K562 (cell line): ENCODE results near the gene TP53I13. TPM values are rescaled to one million over a fixed set of nuclear protein-coding genes. Genes with fewer than 3 reads are reported as not detected.

ENCODE experiments used
- ATAC-seq: fragments of 200-7000 bp; cut with Tn5 transposase; 3 replicates; pipeline ENCODE4 v1.9.1; 2020; ENCODE audit warnings: moderate library complexity
- BruUV-seq: library from RNA; stranded (reverse); fragments of 400-500 nt; replicated peaks from 2 replicates; lab custom pipeline; 2021; lab: Mats Ljungman, UMichigan
- CTCF ChIA-PET: fragments of 300-600 bp; formaldehyde crosslinking; extraction: SDS; loops from one replicate; lab custom pipeline; 2021; ENCODE audit warnings: low intra/inter-chr PET ratio; lab: Yijun Ruan, JAX
- POLR2A ChIA-PET: fragments of 300-600, 350-650 bp; sonication (Branson Sonifier 250); formaldehyde crosslinking; extraction: SDS; loops from one replicate; lab custom pipeline; 2021; ENCODE audit warnings: antibody characterized with exemption, inconsistent platforms; lab: Yijun Ruan, JAX
- DNase-seq, 4 experiments: peaks; one replicate each; pipeline versions ENCODE4 v3.0.0 to v3.0.0-alpha.2; 2011 to 2018; ENCODE audit warnings: low spot score in 3 of 4, mixed read lengths in 3 of 4; ENCODE audit errors: extremely low read depth in 1 of 4
- FAIRE-seq: peaks from 2 replicates; lab custom pipeline; 2011; peaks lifted over from hg19 to GRCh38; lab: Jason Lieb, UNC
- H2AFZ ChIP-seq: 2 replicates; pipeline ENCODE4 v1.6.0; 2011; ENCODE audit warnings: low read depth, low read length, control low read depth, inconsistent platforms
- H3K27ac ChIP-seq: fragments of 200-600 bp; 3 replicates; pipeline ENCODE4 v1.8.0; 2011; ENCODE audit warnings: low read depth, mild to moderate bottlenecking, control low read depth, inconsistent platforms, low read length, moderate library complexity, mixed read lengths; ENCODE audit errors: extremely low read depth
- H3K27me3 ChIP-seq, 2 experiments: fragments of 300-600 bp in 1 of 2; 2 replicates in 1 of 2; 3 replicates in 1 of 2; pipeline versions ENCODE4 v1.6.0 to v1.8.0; 2011; ENCODE audit warnings: inconsistent platforms in 2 of 2, low read length in 2 of 2, mild to moderate bottlenecking in 1 of 2, mixed read lengths in 1 of 2, moderate library complexity in 1 of 2; ENCODE audit not compliant: control insufficient read depth in 2 of 2, insufficient read depth in 2 of 2
- H3K36me3 ChIP-seq: fragments of 300-600 bp; 3 replicates; pipeline ENCODE4 v1.8.0; 2011; ENCODE audit warnings: mild to moderate bottlenecking, low read length, inconsistent platforms; ENCODE audit not compliant: control insufficient read depth, insufficient read depth
- H3K4me1 ChIP-seq, 2 experiments: fragments of 200-600 bp in 1 of 2; replicated peaks in 1 of 2; 2 replicates in 1 of 2; 3 replicates in 1 of 2; pipeline versions ENCODE4 v1.5.1 to v1.8.0; 2011; ENCODE audit warnings: inconsistent platforms in 2 of 2, low read length in 2 of 2, mild to moderate bottlenecking in 1 of 2, mixed read lengths in 1 of 2, moderate library complexity in 1 of 2; ENCODE audit not compliant: control insufficient read depth in 2 of 2, insufficient read depth in 2 of 2
- H3K4me2 ChIP-seq: 2 replicates; pipeline ENCODE4 v1.6.1; 2011; ENCODE audit warnings: low read length, control low read depth, inconsistent platforms, mixed read lengths; ENCODE audit not compliant: insufficient read depth
- H3K4me3 ChIP-seq: fragments of 200-600 bp; sonication (generic), shearing (Covaris generic); 2 replicates; pipeline ENCODE4 v1.5.1; 2016; ENCODE audit warnings: control low read depth, inconsistent platforms
- H3K79me2 ChIP-seq: fragments of 200-600 bp; 3 replicates; pipeline ENCODE4 v1.8.0; 2011; ENCODE audit warnings: low read length, inconsistent platforms; ENCODE audit not compliant: control insufficient read depth, insufficient read depth
- H3K9ac ChIP-seq, 2 experiments: 2 replicates each; pipeline versions ENCODE4 v1.6.0 to v1.6.1; 2011; ENCODE audit warnings: low read depth in 2 of 2, low read length in 2 of 2, control low read depth in 1 of 2, inconsistent platforms in 1 of 2, mild to moderate bottlenecking in 1 of 2, mixed read lengths in 1 of 2; ENCODE audit not compliant: insufficient read depth in 1 of 2
- H3K9me1 ChIP-seq: one replicate; pipeline ENCODE4 v1.6.0; 2011; ENCODE audit warnings: inconsistent platforms, mild to moderate bottlenecking, low read length, moderate library complexity; ENCODE audit not compliant: control insufficient read depth, insufficient read depth
- H3K9me3 ChIP-seq: replicated peaks from 2 replicates; pipeline ENCODE4 v1.5.1; 2011; ENCODE audit warnings: low read depth, low read length, inconsistent platforms; ENCODE audit not compliant: control insufficient read depth, insufficient read depth
- H4K20me1 ChIP-seq: replicated peaks from 2 replicates; pipeline ENCODE4 v1.6.1; 2011; ENCODE audit warnings: low read length, inconsistent platforms, mixed read lengths; ENCODE audit not compliant: control insufficient read depth, insufficient read depth
- CREM ChIP-seq: IDR thresholded peaks from 2 replicates; pipeline ENCODE4 v1.6.1; 2014; ENCODE audit warnings: antibody characterized with exemption, low read depth
- CTBP1 ChIP-seq: fragments of 450-650 bp; IDR thresholded peaks from 2 replicates; pipeline ENCODE4 v1.6.1; 2016; ENCODE audit warnings: borderline replicate concordance
- CXXC5 ChIP-seq: fragments of 250-450 bp; sonication (Bioruptor Pico); IDR thresholded peaks from 2 replicates; pipeline ENCODE4 v1.8.0; 2022; ENCODE audit warnings: inconsistent platforms, mild to moderate bottlenecking, moderate library complexity
- GABPA ChIP-seq: fragments of 200-800 bp; sonication (Bioruptor generic); conservative IDR thresholded peaks from 2 replicates; pipeline ENCODE4 v1.6.1; 2016; ENCODE audit warnings: low read depth, missing genetic modification characterization, missing compliant biosample characterization
- KDM5B ChIP-seq: fragments of 200-600 bp; sonication (generic); IDR thresholded peaks from 2 replicates; pipeline ENCODE4 v1.6.1; 2012; ENCODE audit warnings: low read depth, mild to moderate bottlenecking, moderate library complexity, low read length, control low read depth, inconsistent platforms; ENCODE audit not compliant: insufficient replicate concordance
- KHSRP ChIP-seq: fragments of 450-650 bp; IDR thresholded peaks from 2 replicates; pipeline ENCODE4 v1.6.1; 2017
- MBD2 ChIP-seq: sonication (generic); IDR thresholded peaks from 2 replicates; pipeline ENCODE4 v1.6.1; 2016; ENCODE audit warnings: low read depth, borderline replicate concordance
- MECOM ChIP-seq: fragments of 250-450 bp; sonication (Bioruptor Pico); IDR thresholded peaks from 2 replicates; pipeline ENCODE4 v1.8.0; 2022; ENCODE audit warnings: inconsistent platforms
- MEF2D ChIP-seq: conservative IDR thresholded peaks from 2 replicates; pipeline ENCODE4 v1.6.1; 2016; ENCODE audit warnings: low read depth, missing genetic modification characterization, missing compliant biosample characterization
- NFRKB ChIP-seq: fragments of 450-650 bp; IDR thresholded peaks from 2 replicates; pipeline ENCODE4 v1.6.1; 2016; ENCODE audit warnings: low read depth
- PPARD ChIP-seq: fragments of 250-450 bp; sonication (Bioruptor Pico); IDR thresholded peaks from 2 replicates; pipeline ENCODE4 v1.8.0; 2022; ENCODE audit warnings: inconsistent platforms, mild to moderate bottlenecking, moderate library complexity
- TAF1 ChIP-seq: IDR thresholded peaks from 2 replicates; pipeline ENCODE4 v1.6.1; 2011; ENCODE audit warnings: mild to moderate bottlenecking, low read length, moderate library complexity; ENCODE audit not compliant: insufficient read depth, control insufficient read depth, severe bottlenecking; ENCODE audit errors: extremely low read depth
- ZBTB8A ChIP-seq: fragments of 450-650 bp; IDR thresholded peaks from 2 replicates; pipeline ENCODE4 v1.6.1; 2018; ENCODE audit warnings: mild to moderate bottlenecking, moderate library complexity; ENCODE audit not compliant: partially characterized antibody
- ZNF354B ChIP-seq: fragments of 250-450 bp; sonication (Bioruptor Pico); IDR thresholded peaks from 2 replicates; pipeline ENCODE4 v1.4.0; 2020
- ZNF589 ChIP-seq: fragments of 200-800 bp; sonication (Bioruptor generic); IDR thresholded peaks from 2 replicates; pipeline ENCODE4 v1.6.1; 2016; ENCODE audit warnings: low read depth, missing genetic modification characterization, missing compliant biosample characterization
- ZNF764 ChIP-seq: fragments of 250-450 bp; sonication (Bioruptor Pico); IDR thresholded peaks from 2 replicates; pipeline ENCODE4 v1.4.0; 2020; ENCODE audit warnings: low read depth, mild to moderate bottlenecking, moderate library complexity
- WGBS: fragments of 100-300 bp; shearing (Covaris generic); methylation state at CpG from one replicate; pipeline ENCODE4 v1.1.6; 2016; ENCODE audit warnings: low coverage, mixed read lengths; ENCODE audit not compliant: insufficient coverage; ENCODE audit errors: missing lambda C conversion rate; 5-methylcytosine and 5-hydroxymethylcytosine counted together
- in situ Hi-C: fragments of 300-500 bp; cut with MboI; formaldehyde crosslinking; loops from 4 replicates; pipeline ENCODE4 v1.15.0; 2018; ENCODE audit warnings: inconsistent platforms, mixed read lengths
- intact Hi-C: fragments of 100-400 bp; cut with micrococcal nuclease; formaldehyde crosslinking; loops from 2 replicates; pipeline ENCODE4 v1.14.2; 2022
- polyA plus RNA-seq, 8 experiments: library from polyadenylated mRNA; depleted of rRNA in 4 of 8; stranded (reverse) in 5 of 8; unstranded in 3 of 8; fragments of >200 nt; fragmentation: Nextera tagmentation in 2 of 8; fragmentation: Illumina TruSeq in 1 of 8; extraction: Ambion mirVana in 2 of 8; extraction: Trizol in 1 of 8; gene quantifications; 2 replicates each; pipeline versions ENCODE4 v1.2.1 to v1.2.3, GENCODE V29; 2011 to 2014; ENCODE audit warnings: inconsistent platforms in 1 of 8, missing spikeins in 1 of 8
- total RNA-seq, 7 experiments: library from RNA; depleted of rRNA in 6 of 7; stranded (reverse); fragments of >200 nt in 6 of 7; fragmentation: Illumina TruSeq in 2 of 7; extraction: Trizol in 2 of 7; gene quantifications; 2 replicates each; pipeline versions ENCODE4 v1.2.1 to v1.2.3, GENCODE V29; 2011 to 2021; ENCODE audit warnings: low replicate concordance in 1 of 7
- TF ChIP-seq, protein P1 (sequence below): fragments of 450-650 bp; IDR thresholded peaks from 2 replicates; pipeline ENCODE4 v1.6.1; 2016; ENCODE audit warnings: missing biosample characterization, missing genetic modification characterization
- TF ChIP-seq, protein P2 (sequence below): fragments of 200-800 bp; sonication (Bioruptor generic); IDR thresholded peaks from 2 replicates; pipeline ENCODE4 v1.6.1; 2017; ENCODE audit warnings: missing genetic modification characterization, missing compliant biosample characterization
- TF ChIP-seq, protein P3 (sequence below): fragments of 450-650 bp; formaldehyde crosslinking; IDR thresholded peaks from 2 replicates; pipeline ENCODE4 v1.4.0; 2020; ENCODE audit warnings: mild to moderate bottlenecking, moderate library complexity

The TP53I13 gene
- total and polyA plus RNA-seq, 9 of the 15 experiments (the other 6 are each of a cell fraction or from before 2014, with no cell fraction given), result 0.08 to 28.3 (median 9.1) TPM

DNA sequence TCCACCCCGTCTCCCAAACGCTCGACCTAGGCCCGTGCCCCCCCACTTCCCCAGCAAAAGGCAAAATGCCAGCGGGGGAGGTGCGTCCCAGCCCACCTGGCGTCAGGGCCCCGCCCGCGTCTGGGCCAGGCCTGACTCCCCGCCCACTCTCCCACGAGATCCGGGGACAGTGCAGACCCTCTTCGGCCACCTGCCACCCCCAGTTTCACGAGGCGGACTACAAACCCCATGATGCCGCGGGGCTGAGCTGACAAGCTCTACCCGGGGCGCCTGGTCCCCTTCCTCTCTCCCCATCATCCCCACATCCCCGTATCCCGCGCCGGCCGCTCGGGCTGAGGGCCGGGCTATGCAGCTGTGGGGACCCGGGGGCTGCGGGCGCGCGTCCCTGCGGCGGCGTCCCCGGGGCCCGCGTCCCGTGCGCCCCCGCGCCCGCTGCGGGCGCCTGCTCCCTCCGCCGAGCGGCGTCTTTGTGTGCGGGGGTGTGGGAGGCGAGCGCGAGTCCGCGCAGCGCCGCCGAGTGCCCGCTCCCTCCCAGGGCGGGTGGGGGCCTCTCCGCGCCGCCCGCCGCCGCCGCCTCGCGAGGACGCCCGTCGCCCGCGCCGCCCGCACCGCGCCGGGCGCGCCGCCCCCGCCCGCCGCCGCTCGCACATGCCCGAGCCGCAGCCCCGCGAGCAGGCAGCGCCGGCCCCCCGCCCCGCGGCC, 24.5 kb downstream of the TP53I13 start, which contains the start of gene ANKRD13B:
Gene ANKRD13B (plus strand): TSS at position 283 of the 702 bp plus-strand sequence. CDS start 490 bp downstream, outside the sequence.
- Histone ChIP-seq H3K4me3 (peak within 1 kb of the TSS; percentile 63), H3K4me1 (peaks cover 44 to 88% of the 10 kb centered on the region in 2 experiments), H3K4me2 (peak within 1 kb of the TSS; percentile 83), H3K27ac (peak within 1 kb of the TSS; percentile 47; the same call in 1 of the 3 replicates), H3K9me3 (no peaks in the 10 kb centered on the region), H3K79me2 (peaks cover 16% of the 10 kb centered on the region), H3K9me1 (peaks cover 4% of the 10 kb centered on the region), H3K27me3 (no peaks in the 10 kb centered on the region), H4K20me1 (peaks cover 12% of the 10 kb centered on the region), H2AFZ (peak within 1 kb of the TSS; percentile 95), H3K36me3 (no peaks in the 10 kb centered on the region), H3K9ac (peak within 1 kb of the TSS; percentile 32 to 91; a peak in 3 of 4 replicates)
- intact Hi-C loops (loop anchor here (2.0 to 5.0 kb wide), 2 partner anchors 201 to 222 kb away; partner anchors contain the start of gene TAOK1), in situ Hi-C loops (no loop called here)
- DNase-seq (peak; percentile 65 to 68 (median 66)), FAIRE-seq (no peak), ATAC-seq (peak; percentile 14)
- WGBS, result 1% methylated on average over 26 of the region's 96 CpGs
- BruUV-seq, result no TSS peak
- CTCF ChIA-PET, result interaction anchor here (0.6 to 2.3 kb wide), 5 partner anchors 223 to 469 kb away, joined by 3 to 19 read pairs (median 3); no protein-coding TSS in a partner anchor
- POLR2A ChIA-PET, result interaction anchor here (0.9 kb wide), 1 partner anchor 56 kb away, joined by 3 read pairs; no protein-coding TSS in a partner anchor
- TF ChIP-seq ZNF589 (CRISPR knock-in tag), result no peak
- TF ChIP-seq GABPA (tag), result 0 out of 2 replicates have a peak, but pooled peaks have one; percentile 36
- TF ChIP-seq, protein P1, sequence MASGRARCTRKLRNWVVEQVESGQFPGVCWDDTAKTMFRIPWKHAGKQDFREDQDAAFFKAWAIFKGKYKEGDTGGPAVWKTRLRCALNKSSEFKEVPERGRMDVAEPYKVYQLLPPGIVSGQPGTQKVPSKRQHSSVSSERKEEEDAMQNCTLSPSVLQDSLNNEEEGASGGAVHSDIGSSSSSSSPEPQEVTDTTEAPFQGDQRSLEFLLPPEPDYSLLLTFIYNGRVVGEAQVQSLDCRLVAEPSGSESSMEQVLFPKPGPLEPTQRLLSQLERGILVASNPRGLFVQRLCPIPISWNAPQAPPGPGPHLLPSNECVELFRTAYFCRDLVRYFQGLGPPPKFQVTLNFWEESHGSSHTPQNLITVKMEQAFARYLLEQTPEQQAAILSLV (tag), result no peak
- TF ChIP-seq KHSRP, result no peak
- TF ChIP-seq TAF1, result no peak
- no peak for TF ChIP-seq NFRKB
- TF ChIP-seq MECOM, result no peak
- TF ChIP-seq, protein P2, sequence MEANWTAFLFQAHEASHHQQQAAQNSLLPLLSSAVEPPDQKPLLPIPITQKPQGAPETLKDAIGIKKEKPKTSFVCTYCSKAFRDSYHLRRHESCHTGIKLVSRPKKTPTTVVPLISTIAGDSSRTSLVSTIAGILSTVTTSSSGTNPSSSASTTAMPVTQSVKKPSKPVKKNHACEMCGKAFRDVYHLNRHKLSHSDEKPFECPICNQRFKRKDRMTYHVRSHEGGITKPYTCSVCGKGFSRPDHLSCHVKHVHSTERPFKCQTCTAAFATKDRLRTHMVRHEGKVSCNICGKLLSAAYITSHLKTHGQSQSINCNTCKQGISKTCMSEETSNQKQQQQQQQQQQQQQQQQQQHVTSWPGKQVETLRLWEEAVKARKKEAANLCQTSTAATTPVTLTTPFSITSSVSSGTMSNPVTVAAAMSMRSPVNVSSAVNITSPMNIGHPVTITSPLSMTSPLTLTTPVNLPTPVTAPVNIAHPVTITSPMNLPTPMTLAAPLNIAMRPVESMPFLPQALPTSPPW (CRISPR knock-in tag), result peak; percentile 46
- TF ChIP-seq KDM5B, result no peak
- TF ChIP-seq ZNF764, result no peak
- TF ChIP-seq ZBTB8A, result no peak
- 0 out of 2 replicates have a peak, but pooled peaks have one; percentile 41 for TF ChIP-seq CTBP1
- TF ChIP-seq MEF2D (tag), result no peak
- TF ChIP-seq ZNF354B (CRISPR knock-in tag), result no peak
- 0 out of 2 replicates have a peak, but pooled peaks have one; percentile 26 for TF ChIP-seq CREM
- peak; percentile 88 for TF ChIP-seq CXXC5 (CRISPR knock-in tag)
- TF ChIP-seq, protein P3, sequence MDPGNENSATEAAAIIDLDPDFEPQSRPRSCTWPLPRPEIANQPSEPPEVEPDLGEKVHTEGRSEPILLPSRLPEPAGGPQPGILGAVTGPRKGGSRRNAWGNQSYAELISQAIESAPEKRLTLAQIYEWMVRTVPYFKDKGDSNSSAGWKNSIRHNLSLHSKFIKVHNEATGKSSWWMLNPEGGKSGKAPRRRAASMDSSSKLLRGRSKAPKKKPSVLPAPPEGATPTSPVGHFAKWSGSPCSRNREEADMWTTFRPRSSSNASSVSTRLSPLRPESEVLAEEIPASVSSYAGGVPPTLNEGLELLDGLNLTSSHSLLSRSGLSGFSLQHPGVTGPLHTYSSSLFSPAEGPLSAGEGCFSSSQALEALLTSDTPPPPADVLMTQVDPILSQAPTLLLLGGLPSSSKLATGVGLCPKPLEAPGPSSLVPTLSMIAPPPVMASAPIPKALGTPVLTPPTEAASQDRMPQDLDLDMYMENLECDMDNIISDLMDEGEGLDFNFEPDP (CRISPR knock-in tag), result no peak
- 0 out of 2 replicates have a peak, but pooled peaks have one; percentile 24 for TF ChIP-seq MBD2
- TF ChIP-seq PPARD (CRISPR knock-in tag), result no peak
